ENCODE results near the gene SUGCT.

The SUGCT gene

GRCh38 chr7:40234046-40234445 lies 99.2 kb downstream of the SUGCT start:
- in situ Hi-C loops (cut with HindIII; ENCODE audit: low sequenced_read_pairs), result no loop called here
- TF ChIP-seq CTCF (IDR thresholded peaks at IDR 0.05; ENCODE audit: low read depth, low read length, missing control alignments), result no peak
- no peak for DNase-seq (ENCODE audit: low read depth)

GRCh38 chr7:40234666-40235065 lies 99.9 kb downstream of the SUGCT start:
- TF ChIP-seq CTCF (IDR thresholded peaks at IDR 0.05; ENCODE audit: low read depth, low read length, missing control alignments), result no peak
- no peak overlapping the region for H3K4me3 ChIP-seq (ENCODE audit: low read depth, low read length)
- no peak for DNase-seq (ENCODE audit: low read depth)
- in situ Hi-C loops (cut with HindIII; ENCODE audit: low sequenced_read_pairs), result no loop called here

More at GRCh38 chr7:40234046-40234445, 99.2 kb downstream of the SUGCT start:
- H3K4me3 ChIP-seq (ENCODE audit: low read depth, low read length), result no peak overlapping the region

GRCh38 chr7:40237731-40238130 lies 102.9 kb downstream of the SUGCT start:
- TF ChIP-seq CTCF (IDR thresholded peaks at IDR 0.05; ENCODE audit: low read depth, low read length, missing control alignments), result no peak
- H3K4me3 ChIP-seq (ENCODE audit: low read depth, low read length), result no peak overlapping the region
- no peak for DNase-seq (ENCODE audit: low read depth)
- in situ Hi-C loops (cut with HindIII; ENCODE audit: low sequenced_read_pairs), result no loop called here

- DNase-seq (ENCODE audit: low read depth), result no peak
- TF ChIP-seq CTCF (IDR thresholded peaks at IDR 0.05; ENCODE audit: low read depth, low read length, missing control alignments), result no peak
- in situ Hi-C loops (cut with HindIII; ENCODE audit: low sequenced_read_pairs), result no loop called here
- no peak overlapping the region for H3K4me3 ChIP-seq (ENCODE audit: low read depth, low read length)
These were observed 105.0 kb downstream of the SUGCT start for GRCh38 chr7:40239755-40240303.

GRCh38 chr7:40243076-40243475 lies 108.3 kb downstream of the SUGCT start:
- in situ Hi-C loops (cut with HindIII; ENCODE audit: low sequenced_read_pairs), result no loop called here
- TF ChIP-seq CTCF (IDR thresholded peaks at IDR 0.05; ENCODE audit: low read depth, low read length, missing control alignments), result no peak
- H3K4me3 ChIP-seq (ENCODE audit: low read depth, low read length), result no peak overlapping the region
- DNase-seq (ENCODE audit: low read depth), result no peak

GRCh38 chr7:40244226-40244625 lies 109.4 kb downstream of the SUGCT start:
- TF ChIP-seq CTCF (IDR thresholded peaks at IDR 0.05; ENCODE audit: low read depth, low read length, missing control alignments), result no peak
- in situ Hi-C loops (cut with HindIII; ENCODE audit: low sequenced_read_pairs), result no loop called here
- H3K4me3 ChIP-seq (ENCODE audit: low read depth, low read length), result no peak overlapping the region
- no peak for DNase-seq (ENCODE audit: low read depth)

Measured in astrocyte of the cerebellum (primary cell).